NCI-H2171 treated with DMSO at 0.1 percent for 48 hours (cell line): ENCODE results near the gene VPS54.
"Not testable (repeated sequence)": the region's sequence is repeated elsewhere in the genome, so short reads cannot be mapped to it uniquely, and the experiment has no call there.

Experiments used
- DNase-seq: peaks from one replicate; lab custom pipeline; 2025; lab: John Stamatoyannopoulos, UW

Gene VPS54

GRCh38 chr2:64021578-64021977 is 2.4 kb upstream of the VPS54 start:
- no peak for DNase-seq

GRCh38 chr2:64019975-64020528 is 824 bp upstream of the VPS54 start:
- peak; percentile 52 for DNase-seq

- peak; percentile 69 for DNase-seq
Measured at GRCh38 chr2:64018701-64019082, 536 bp downstream of the VPS54 start.

DNA sequence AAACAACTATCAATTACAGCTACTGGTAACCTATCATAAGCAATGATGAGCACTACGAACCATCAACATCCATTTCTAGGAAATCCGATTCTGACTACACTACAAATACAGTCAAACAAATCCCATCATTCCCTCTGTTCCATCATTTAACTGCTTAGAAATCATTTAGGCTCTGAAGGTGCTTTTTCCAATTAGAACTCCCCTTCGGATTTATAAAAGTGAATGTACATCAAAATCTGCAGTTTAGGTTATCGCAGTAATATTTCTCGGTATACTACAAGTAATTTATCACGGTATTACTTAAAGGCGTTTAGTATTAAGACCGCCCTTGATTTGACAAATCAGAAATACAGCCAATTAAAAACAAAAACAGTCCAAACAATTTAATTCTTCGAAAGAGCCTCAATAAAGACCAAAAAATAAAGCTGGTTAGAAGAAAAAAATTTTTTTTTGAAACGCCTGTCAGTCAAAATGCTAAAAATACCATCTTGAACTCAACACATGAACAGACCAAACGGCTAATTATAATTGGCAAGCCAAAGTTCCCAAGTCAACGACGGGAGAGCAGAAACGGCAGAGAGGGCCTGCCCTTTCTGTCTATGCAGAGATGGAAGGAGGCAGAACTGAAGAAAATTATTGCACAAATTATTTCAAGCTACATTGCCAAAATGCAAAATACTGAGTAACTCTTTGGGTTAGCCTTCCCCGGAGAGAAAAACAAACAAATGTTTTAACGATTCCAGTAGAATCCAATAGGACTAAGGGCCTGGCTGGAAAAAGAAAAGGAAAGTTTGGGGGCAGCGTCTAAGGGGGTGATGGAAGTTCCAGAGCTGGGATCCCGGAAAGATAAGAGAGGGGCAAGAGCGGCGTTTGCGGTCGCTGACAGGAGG is 1.2 kb downstream of the VPS54 start:
- DNase-seq, result peak; percentile 56

- DNase-seq, result no peak
Measured at GRCh38 chr2:64015898-64016297, 3.3 kb downstream of the VPS54 start.

- DNase-seq, result no peak
Measured at GRCh38 chr2:64015391-64015790, 3.8 kb downstream of the VPS54 start.

DNA sequence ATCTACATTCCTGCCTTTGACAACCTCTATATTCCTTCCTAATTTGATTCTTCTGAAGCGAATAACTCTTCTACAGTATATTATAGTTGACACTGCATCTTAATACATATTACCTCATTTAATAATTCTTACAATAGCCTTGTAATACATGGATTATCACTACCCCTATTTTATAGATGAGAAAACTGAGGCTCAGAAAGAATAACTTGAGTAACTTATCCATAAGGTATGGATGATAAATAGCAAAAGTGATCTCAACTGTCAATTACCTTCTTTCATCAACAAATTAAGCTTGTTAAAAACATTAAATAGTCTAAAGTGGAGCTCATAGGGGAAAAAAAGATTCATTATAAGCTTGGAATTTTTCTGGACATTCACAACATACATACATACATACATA is 4.6 kb downstream of the VPS54 start:
- no peak for DNase-seq

GRCh38 chr2:64013053-64013452 is 6.2 kb downstream of the VPS54 start:
- DNase-seq, result no peak

GRCh38 chr2:64012115-64012514 is 7.1 kb downstream of the VPS54 start:
- DNase-seq, result no peak

DNA sequence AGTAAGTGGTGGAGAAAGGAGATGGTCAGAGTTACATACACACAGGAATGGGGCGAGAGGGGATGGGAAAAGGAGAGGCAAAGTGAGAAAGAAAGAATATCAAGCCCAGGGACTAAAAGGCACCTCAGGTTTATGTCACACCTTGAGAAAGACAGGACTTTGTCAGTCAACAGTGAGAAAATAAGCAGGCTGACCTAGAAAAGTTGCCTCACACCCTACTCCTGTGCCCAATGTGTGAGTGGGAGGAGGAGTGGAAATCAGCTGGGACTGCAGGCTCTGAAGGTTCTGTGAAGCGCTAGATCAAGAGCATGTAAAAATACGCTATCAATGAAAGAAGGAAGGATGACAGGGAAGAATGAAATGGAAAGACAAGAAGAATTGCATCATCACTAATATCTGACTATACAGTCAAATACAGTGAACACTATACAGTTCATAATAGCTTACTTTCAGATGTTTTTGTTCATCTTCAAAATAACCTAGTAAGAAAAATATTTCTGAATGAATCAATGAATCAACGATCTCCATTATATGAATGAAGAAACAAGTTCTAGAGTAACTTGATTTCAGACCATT is 10.7 kb downstream of the VPS54 start:
- DNase-seq, result no peak

- DNase-seq, result no peak
Measured at GRCh38 chr2:64007924-64008323, 11.3 kb downstream of the VPS54 start.

- DNase-seq, result no peak
Measured at GRCh38 chr2:64005707-64006356, 13.4 kb downstream of the VPS54 start.

- DNase-seq, result no peak
Measured at GRCh38 chr2:64003239-64003638, 16.0 kb downstream of the VPS54 start.

GRCh38 chr2:64001382-64002101 is 17.7 kb downstream of the VPS54 start:
- no peak for DNase-seq

DNA sequence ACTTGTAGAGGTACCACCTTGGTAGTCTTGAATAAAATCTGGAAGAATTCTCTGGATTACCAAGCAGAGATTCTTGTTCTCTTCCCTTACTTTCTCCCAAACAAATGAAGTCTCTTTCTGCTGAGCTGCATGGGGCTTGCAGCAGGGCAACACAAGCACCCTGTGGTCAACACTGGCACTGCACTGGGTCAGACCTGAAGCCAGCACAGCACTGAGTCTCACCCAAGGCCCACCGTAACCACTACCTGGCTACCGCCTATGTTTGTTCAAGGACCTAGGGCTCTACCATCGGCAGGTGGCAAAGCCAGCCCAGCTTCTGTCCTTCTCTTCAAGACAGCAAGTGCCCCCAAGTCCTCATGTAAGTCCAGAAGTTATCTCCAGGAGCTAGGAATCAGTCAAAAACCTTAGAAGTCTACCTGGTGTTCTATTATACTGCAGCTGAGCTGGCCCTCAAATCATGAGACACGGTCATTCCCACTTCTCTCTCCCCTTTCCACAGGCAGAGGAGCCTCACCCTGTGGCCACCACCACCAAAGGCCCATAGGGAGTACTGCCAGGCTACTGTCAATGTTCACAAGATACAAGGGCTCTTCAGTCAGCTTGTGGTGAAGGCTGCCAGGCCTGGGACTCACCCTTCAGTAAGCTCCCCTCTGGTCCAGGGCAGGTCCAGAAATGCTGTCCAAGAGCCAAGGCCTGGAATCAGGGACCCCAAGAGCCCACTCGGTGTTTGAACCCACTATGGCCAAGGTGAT is 18.4 kb downstream of the VPS54 start:
- no peak for DNase-seq

GRCh38 chr2:63999049-63999448 is 20.2 kb downstream of the VPS54 start:
- no peak for DNase-seq

- not testable (repeated sequence) for DNase-seq
Measured at GRCh38 chr2:63996582-63997198, 22.5 kb downstream of the VPS54 start.

DNA sequence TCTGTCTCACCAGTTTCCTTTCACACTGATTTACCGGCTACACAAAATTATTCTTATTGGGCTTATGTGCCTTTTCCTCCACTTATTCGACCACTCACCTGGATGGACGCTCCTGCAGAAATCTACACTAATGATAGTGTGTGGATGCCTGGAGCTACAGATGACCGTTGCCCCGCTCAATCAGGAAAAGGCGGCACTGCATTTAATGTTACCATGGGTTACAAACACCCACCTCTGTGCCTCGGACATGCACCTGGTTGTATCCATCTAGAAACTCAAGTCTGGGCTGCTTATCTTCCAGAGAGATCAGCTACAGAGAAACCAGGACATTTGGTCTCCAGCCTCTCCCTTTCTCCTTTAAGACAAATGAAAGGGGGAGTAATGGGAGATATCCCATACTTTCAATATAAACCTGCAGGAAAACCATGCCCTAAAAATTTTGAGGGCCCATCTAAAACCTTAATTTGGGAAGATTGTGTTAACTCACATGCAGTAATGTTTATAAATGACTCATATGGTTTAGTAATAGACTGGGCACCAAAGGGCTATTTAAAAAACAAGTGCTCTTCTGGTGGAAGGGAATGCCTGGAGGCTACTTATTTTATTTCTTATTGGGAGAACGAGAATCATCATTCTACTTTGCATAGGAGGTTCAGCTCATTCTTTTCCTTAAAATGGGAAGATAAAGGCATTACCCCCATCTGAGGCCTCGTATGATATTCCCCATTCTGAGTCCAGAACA is 24.7 kb downstream of the VPS54 start:
- not testable (repeated sequence) for DNase-seq

- DNase-seq, result no peak
Measured at GRCh38 chr2:63993871-63994270, 25.4 kb downstream of the VPS54 start.

- not testable (repeated sequence) for DNase-seq
Measured at GRCh38 chr2:63993130-63993584, 26.1 kb downstream of the VPS54 start.
